Stimulated activated CD8-positive, alpha-beta memory T cell treated with anti-CD3 and anti-CD28 coated beads, Interleukin-4, amount 100 ng/mL, for 48 hours (primary cell): ENCODE data around the gene TST.

Experiments used
- DNase-seq: peaks from one replicate; pipeline ENCODE4 v3.0.0-alpha.2; 2020

TST gene

GRCh38 chr22:36979016-36979910 is 40.0 kb downstream of the TST start:
- DNase-seq: no peak

- peak; percentile 93 for DNase-seq
Observed at GRCh38 chr22:36977947-36978660, 41.1 kb downstream of the TST start.

- peak; percentile 93 for DNase-seq
Observed at GRCh38 chr22:36977401-36977861, 41.8 kb downstream of the TST start.

- no peak for DNase-seq
Observed at GRCh38 chr22:36976606-36977005, 42.6 kb downstream of the TST start.

GRCh38 chr22:36971341-36972125 is 47.7 kb downstream of the TST start:
- DNase-seq: no peak

- DNase-seq: no peak
Observed at GRCh38 chr22:36968249-36968964, 50.8 kb downstream of the TST start.

- no peak for DNase-seq
Observed at GRCh38 chr22:36966851-36967540, 52.3 kb downstream of the TST start.

- DNase-seq: no peak
Observed at GRCh38 chr22:36965696-36966095, 53.6 kb downstream of the TST start.

- no peak for DNase-seq
Observed at GRCh38 chr22:36964106-36964505, 55.1 kb downstream of the TST start.

- DNase-seq: no peak
Observed at GRCh38 chr22:36963302-36963701, 55.9 kb downstream of the TST start.

- no peak for DNase-seq
Observed at GRCh38 chr22:36961626-36962025, 57.6 kb downstream of the TST start.
